Effector memory CD8-positive, alpha-beta T cell (primary cell): Measurements from ENCODE around the gene GPHB5.
"Not testable (repeated sequence)": the region's sequence is repeated elsewhere in the genome, so short reads cannot be mapped to it uniquely, and the experiment has no call there.

Source experiments
- ATAC-seq: fragments of 150-1000 bp; cut with Tn5 transposase; replicated peaks from 2 replicates; pipeline ENCODE4 v1.10.0; 2021; ENCODE audit warnings: mild to moderate bottlenecking, moderate library complexity
- DNase-seq, 3 experiments: peaks; one replicate each; pipeline ENCODE4 v3.0.0; 2021
- H3K27ac Mint-ChIP-seq, 2 donors: one replicate each; pipeline ENCODE4 v1.8.0; 2022; ENCODE audit warnings: mild to moderate bottlenecking in 2 of 2, mixed read lengths in 2 of 2, moderate library complexity in 2 of 2
- H3K27me3 Mint-ChIP-seq, 2 donors: one replicate each; pipeline ENCODE4 v1.8.0; 2022; ENCODE audit warnings: mixed read lengths in 2 of 2
- H3K36me3 Mint-ChIP-seq: one replicate; pipeline ENCODE4 v1.8.0; 2022; ENCODE audit warnings: mild to moderate bottlenecking, moderate library complexity, mixed read lengths; ENCODE audit not compliant: insufficient read depth
- H3K4me1 Mint-ChIP-seq, 2 donors: one replicate each; pipeline ENCODE4 v1.8.0; 2022; ENCODE audit warnings: low read depth in 2 of 2, mixed read lengths in 2 of 2
- H3K4me3 Mint-ChIP-seq, 2 donors: one replicate each; pipeline ENCODE4 v1.8.0; 2022; ENCODE audit warnings: mild to moderate bottlenecking in 2 of 2, mixed read lengths in 2 of 2, moderate library complexity in 2 of 2
- H3K9me3 Mint-ChIP-seq, 2 donors: one replicate each; pipeline ENCODE4 v1.8.0; 2022; ENCODE audit warnings: mixed read lengths in 2 of 2

The GPHB5 gene

DNA sequence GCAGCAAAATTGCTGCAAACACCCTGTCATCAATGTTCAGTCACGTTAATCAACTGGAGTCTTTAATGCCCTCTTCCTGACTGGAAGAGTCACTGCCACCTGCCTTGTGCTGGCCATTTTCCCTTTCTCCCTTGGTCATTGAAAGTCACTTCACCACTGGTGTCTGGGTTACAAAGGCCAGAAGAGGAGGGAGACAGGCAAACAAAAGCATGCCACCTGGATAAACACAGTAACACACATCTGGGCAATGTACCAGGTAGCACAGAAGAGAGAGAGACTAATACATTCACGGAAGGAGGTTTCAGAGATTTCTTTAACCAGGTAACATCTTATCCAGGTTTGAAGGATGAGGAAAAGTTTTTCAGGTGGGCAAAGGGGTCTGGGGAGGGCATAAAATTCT lies 32.7 kb downstream of the GPHB5 start:
- Mint-ChIP-seq H3K36me3 (no peaks in the 10 kb centered on the region), H3K4me3 (no peak overlapping the region), H3K4me1 (no peaks in the 10 kb centered on the region), H3K27me3 (peaks cover 0 to 5% of the 10 kb centered on the region in 2 donors), H3K27ac (no peak overlapping the region), H3K9me3 (no peaks in the 10 kb centered on the region)
- no peak for ATAC-seq
- DNase-seq: no peak

DNA sequence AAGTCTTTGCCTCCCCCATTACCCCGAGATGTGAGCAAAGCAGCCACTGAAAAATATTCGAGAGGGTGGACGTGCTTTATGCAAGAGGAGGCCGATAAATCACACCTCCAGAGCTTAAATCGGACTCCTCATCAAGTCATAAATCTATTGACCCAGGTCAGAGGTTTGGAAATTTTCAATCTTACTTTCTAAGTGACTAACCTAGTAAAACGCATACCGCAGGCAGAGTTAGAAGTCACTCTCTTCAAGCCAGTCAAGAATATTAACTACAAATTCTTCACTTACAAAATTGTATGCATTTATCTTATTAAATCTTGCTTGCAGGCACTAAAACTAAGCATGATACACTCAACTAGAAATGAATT lies 34.9 kb downstream of the GPHB5 start:
- no peak overlapping the region for H3K4me3 Mint-ChIP-seq
- H3K4me1 Mint-ChIP-seq: no peaks in the 10 kb centered on the region

DNA sequence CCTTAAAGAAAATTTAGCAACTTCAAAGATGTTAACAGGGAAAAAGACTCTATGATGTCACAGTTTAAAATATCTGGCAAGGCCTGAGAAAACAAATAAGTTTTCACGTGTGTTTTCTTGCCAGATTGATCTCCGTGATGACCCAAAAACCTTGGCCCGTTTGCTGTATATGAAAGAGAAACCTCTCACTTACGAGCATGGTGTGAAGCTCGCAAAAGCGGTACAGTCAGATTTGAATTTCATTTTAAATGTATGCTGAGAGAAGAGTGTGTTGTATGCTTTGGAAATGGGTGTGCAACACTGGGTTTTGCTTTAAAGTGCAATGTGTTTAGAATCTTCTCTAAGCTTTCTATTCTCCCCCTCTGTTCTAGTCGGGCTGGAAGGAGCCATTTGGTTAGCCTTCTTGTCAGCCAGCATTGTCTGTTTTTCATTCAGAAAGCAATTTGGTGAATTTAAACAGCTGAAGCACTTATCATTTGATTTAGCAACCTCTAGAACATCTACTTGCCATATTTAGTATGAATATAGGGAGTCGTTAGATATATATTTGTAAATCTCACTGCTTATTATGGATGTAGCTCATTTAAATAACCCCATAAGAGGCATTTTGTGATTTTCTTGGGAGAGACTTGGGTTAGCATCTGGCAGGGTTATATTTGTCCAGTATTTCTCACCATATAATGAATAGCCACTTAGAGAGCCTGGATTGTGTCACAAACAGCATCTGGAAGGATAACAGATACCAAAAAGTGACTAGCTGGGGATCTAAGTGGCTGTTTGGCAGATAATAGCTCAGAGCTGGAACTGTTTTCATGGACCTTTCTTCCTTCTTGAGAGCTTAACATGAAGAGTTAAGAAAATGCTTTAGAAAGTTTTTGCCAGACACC lies 35.5 kb downstream of the GPHB5 start:
- Mint-ChIP-seq H3K4me1 (no peaks in the 10 kb centered on the region), H3K4me3 (no peak overlapping the region), H3K27ac (no peak overlapping the region), H3K27me3 (no peaks in the 10 kb centered on the region), H3K36me3 (no peaks in the 10 kb centered on the region), H3K9me3 (no peaks in the 10 kb centered on the region)
- ATAC-seq (peak; percentile 42), DNase-seq (no peak)

More for the DNA sequence above, 34.9 kb downstream of the GPHB5 start:
- no peak overlapping the region for H3K27ac Mint-ChIP-seq
- no peaks in the 10 kb centered on the region for H3K27me3 Mint-ChIP-seq
- no peaks in the 10 kb centered on the region for H3K9me3 Mint-ChIP-seq
- no peak for ATAC-seq
- no peaks in the 10 kb centered on the region for H3K36me3 Mint-ChIP-seq
- DNase-seq: no peak

DNA sequence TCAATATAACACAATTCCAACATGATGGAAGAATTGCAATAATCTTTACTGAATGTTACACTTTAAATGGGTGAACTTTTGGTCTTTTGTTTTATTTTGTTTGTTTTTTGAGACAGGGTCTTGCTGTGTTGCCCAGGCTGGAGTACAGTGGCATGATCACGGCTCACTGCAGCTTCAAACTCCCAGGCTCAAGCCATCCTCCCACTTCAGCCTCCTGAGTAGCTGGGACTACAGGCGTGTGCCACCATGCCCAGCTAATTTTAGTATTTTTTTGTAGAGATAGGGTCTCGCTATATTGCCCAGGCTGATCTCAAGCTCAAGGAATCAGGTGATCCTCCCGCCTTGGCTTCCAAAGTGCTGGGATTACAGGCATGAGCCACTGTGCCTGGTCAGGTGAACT lies 38.8 kb downstream of the GPHB5 start:
- not testable (repeated sequence) for H3K36me3 Mint-ChIP-seq

DNA sequence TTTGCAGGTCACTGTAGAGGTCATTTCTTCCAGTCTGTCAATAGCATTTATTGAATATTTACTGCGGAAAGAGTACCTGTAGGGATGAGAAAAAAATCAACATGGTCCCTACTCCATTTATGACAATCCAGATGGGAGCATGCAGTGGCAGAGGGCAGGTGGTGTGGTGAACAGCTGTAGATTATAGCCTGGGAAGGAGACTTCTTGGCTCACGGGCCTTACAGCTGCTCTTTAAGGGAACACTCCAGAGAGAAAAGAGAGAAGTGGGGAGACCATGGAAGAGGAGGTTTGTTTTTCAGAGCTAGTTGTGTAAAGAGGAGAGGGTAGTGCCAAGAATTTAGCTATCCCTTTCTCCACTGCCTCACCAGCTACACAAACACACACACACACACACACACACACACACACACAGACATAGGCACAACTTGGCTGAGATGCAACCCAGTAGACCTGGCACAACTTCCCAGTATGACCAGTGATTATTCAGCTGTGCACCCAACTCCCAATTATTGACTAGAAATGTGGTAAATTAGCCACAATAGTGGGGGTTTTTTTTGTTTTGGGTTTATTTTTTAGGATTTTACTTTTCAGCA lies 41.0 kb downstream of the GPHB5 start:
- DNase-seq (no peak), ATAC-seq (no peak)
- Mint-ChIP-seq H3K36me3 (no peaks in the 10 kb centered on the region), H3K9me3 (no peaks in the 10 kb centered on the region), H3K4me3 (no peak overlapping the region), H3K27me3 (peaks cover 0 to 11% of the 10 kb centered on the region in 2 donors), H3K4me1 (no peaks in the 10 kb centered on the region), H3K27ac (no peak overlapping the region)

More for the DNA sequence above, 38.8 kb downstream of the GPHB5 start:
- ATAC-seq, H3K9me3 Mint-ChIP-seq, H3K27ac Mint-ChIP-seq, H3K27me3 Mint-ChIP-seq, H3K4me3 Mint-ChIP-seq, H3K4me1 Mint-ChIP-seq, DNase-seq: not testable (repeated sequence)

DNA sequence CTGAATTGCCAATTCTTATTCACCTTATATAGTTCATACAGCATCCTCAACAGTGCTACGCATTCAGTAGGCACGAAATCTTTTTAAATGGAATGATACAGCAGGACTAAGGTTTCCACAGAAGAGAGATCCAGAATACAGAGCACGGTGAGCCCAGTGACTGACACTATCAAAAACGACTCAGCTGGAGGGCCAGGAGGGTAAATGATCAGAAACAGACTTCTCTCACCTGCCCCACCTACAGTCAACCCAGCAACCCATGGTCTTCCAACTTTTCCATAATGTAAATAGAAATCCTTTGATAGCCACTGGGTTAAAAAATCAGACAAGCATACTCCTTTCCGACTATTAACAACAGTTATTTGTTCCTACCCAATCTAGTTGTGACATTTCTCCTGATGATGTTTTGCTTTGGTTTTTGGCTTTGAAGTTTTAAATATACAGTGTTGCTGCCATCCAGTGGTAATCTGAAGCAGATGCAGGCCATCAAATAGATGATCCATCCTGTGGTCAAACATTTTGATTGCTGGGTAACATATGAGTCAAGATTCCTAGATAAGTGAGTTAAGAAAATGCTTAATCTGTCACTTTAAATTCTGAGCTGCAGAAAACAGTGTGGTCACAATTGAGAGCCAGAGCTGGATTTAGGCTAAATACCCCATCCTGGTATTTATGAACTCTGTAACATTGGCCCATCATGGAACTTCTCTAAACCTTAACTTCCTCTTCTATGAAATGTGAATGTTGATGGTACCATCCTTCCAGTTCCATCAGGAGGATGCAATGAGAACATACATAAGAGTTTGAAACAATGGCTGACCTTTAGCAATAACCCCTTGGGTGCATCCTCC lies 42.0 kb downstream of the GPHB5 start:
- no peak for ATAC-seq
- Mint-ChIP-seq H3K36me3 (no peaks in the 10 kb centered on the region), H3K27me3 (peaks cover 0 to 18% of the 10 kb centered on the region in 2 donors), H3K4me3 (no peak overlapping the region), H3K27ac (no peak overlapping the region), H3K9me3 (no peaks in the 10 kb centered on the region), H3K4me1 (no peaks in the 10 kb centered on the region)
- DNase-seq: no peak

DNA sequence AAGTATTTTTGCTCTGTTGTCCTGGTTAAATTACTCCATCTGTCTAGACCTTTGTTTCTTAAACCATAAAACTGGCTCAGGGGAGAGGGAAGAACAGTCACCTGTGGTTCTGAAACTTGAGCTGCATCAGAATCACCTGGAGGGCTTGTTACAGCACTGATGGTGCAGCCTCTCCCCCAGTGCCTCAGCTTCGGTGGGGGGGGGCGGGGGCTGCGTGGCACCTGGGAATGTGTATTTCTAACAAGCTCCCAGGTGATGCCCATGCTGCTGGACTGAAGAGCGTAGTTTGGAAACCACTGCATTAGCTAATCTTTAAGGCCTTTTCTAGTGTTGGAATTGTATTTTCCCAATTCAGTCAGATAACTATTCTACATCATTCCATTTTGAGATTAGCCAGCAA lies 42.7 kb downstream of the GPHB5 start:
- no peaks in the 10 kb centered on the region for H3K36me3 Mint-ChIP-seq
- ATAC-seq (no peak), DNase-seq (no peak)
- H3K27me3 Mint-ChIP-seq: peaks cover 0 to 20% of the 10 kb centered on the region in 2 donors
- H3K9me3 Mint-ChIP-seq: no peaks in the 10 kb centered on the region
- no peak overlapping the region for H3K4me3 Mint-ChIP-seq
- no peak overlapping the region for H3K27ac Mint-ChIP-seq
- no peaks in the 10 kb centered on the region for H3K4me1 Mint-ChIP-seq

DNA sequence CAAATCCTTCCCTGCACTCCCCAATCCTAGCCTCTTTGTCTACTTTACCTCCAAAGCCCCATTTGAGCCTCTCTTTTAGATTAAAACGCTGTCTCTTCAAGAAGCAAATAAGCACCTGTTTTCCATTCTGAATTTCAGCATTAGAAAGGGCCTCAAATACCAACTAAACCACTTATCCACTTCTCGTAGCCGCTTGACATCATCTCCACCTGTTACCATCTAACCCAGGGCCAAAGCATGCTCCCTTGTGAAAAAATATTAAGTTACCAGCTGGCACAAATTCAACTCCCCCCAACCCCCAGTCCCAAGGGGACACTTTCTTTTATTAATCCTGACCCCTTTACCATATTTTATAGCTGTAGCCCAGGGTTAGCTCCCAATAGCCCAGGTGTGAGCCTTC lies 43.1 kb downstream of the GPHB5 start:
- no peak overlapping the region for H3K27ac Mint-ChIP-seq
- H3K36me3 Mint-ChIP-seq: no peaks in the 10 kb centered on the region
- ATAC-seq (no peak), DNase-seq (no peak)
- no peak overlapping the region for H3K4me3 Mint-ChIP-seq
- H3K27me3 Mint-ChIP-seq: peaks cover 2 to 22% of the 10 kb centered on the region in 2 donors
- no peaks in the 10 kb centered on the region for H3K4me1 Mint-ChIP-seq
- H3K9me3 Mint-ChIP-seq: no peaks in the 10 kb centered on the region

DNA sequence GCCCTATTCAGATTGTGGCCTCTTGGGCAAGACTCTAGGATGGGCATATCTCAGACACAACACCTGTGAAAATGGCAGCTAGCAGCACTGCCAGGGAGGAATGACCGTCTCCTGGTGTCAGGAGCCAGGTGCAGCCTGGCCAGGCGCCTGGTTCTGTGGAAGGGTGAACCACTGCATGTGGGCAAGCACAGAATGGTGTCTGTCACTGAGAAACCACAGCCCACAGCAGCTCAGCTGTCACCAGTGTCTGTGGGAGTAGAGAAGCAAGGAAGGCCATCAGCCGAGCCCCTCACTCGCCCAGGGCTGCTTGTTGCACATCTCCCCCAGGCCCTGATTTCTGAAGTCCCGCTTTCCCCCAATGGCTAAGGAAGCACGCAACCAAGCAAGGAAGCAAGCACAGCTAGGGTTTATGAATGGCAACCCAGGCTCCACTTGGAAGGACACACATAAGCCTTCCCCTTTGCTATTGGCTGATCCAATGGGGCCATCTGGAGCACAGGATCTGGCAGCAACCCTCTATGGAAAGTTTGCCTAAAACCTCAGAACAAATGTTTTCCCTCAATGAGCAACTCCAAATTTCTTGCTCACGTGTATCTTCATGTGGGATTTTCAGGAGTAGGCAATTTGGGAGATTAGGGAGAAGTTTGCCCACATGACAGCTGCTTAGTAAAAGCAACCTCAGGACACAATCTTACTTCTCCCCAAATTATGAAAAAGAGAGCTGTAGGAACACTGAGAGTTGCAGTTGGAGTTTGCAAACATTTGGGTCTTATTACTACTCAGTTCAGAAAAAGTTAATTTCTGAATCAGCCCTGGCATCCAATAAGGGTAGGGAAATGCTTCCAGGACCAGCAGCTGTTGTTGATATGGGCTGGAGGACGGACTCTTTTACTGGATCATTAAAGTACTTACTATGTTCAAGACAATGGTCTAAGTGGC lies 44.7 kb downstream of the GPHB5 start:
- no peaks in the 10 kb centered on the region for H3K4me1 Mint-ChIP-seq
- H3K4me3 Mint-ChIP-seq: no peak overlapping the region
- H3K27ac Mint-ChIP-seq: no peak overlapping the region
- no peak for ATAC-seq
- peaks cover 12 to 26% of the 10 kb centered on the region in 2 donors for H3K27me3 Mint-ChIP-seq
- DNase-seq: no peak
- no peaks in the 10 kb centered on the region for H3K9me3 Mint-ChIP-seq
- no peaks in the 10 kb centered on the region for H3K36me3 Mint-ChIP-seq

DNA sequence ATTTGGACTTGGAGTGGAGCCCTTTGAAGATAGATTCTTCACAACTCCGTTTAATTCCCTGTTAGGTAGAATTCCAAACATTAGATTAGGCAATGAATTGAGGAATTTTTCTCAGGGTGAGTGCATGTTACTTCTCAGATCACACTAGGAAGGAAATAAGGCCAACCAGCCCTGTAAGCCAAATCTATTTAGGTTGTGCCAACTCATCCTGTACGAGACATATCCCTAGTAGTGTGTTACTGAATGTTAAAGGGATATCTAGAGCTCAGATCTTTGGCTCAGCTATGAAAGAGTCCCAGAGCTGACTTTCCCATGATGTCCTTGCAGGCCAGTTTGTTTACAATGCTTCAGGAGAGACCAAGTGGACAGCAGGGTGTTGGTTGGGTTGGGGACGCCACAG lies 45.6 kb downstream of the GPHB5 start:
- Mint-ChIP-seq H3K27me3 (peaks cover 21 to 26% of the 10 kb centered on the region in 2 donors), H3K4me1 (no peaks in the 10 kb centered on the region), H3K4me3 (no peak overlapping the region), H3K27ac (no peak overlapping the region), H3K9me3 (no peaks in the 10 kb centered on the region), H3K36me3 (no peaks in the 10 kb centered on the region)
- DNase-seq (no peak), ATAC-seq (no peak)

DNA sequence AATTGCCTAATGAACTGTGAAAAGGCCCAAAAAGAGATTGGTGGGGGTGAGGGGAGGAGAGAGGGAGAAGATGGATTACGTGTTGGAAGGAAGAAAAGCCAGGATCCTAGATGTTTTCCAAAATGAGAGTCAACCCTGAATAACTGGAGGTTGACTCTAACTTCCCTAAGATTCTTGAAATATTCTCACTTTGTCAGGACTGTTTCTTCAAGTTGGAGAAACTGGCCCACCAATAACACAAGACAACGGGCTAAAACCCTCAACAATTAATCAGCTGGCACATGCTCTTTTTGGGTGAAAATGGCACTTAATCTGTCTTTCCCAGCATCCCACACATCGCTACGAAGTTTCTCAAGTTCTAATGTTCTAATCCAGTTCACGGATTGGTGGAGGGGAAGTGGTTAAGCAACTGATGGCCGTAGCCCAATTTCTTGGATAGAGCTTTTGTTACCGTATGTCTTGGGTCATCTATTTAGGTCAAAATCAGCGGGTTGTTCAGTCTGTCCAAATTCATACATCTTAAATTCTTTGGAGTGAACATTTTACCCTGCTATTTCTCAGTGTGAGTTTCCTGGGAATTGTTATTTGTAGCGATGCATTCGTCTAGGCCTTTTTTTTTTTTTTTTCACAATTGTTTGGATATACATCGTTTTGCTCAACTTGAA lies 49.0 kb downstream of the GPHB5 start:
- DNase-seq: no peak
- Mint-ChIP-seq H3K9me3 (no peaks in the 10 kb centered on the region), H3K27ac (no peak overlapping the region), H3K36me3 (no peaks in the 10 kb centered on the region), H3K4me3 (no peak overlapping the region), H3K27me3 (peaks cover 41 to 52% of the 10 kb centered on the region in 2 donors), H3K4me1 (no peaks in the 10 kb centered on the region)
- no peak for ATAC-seq

DNA sequence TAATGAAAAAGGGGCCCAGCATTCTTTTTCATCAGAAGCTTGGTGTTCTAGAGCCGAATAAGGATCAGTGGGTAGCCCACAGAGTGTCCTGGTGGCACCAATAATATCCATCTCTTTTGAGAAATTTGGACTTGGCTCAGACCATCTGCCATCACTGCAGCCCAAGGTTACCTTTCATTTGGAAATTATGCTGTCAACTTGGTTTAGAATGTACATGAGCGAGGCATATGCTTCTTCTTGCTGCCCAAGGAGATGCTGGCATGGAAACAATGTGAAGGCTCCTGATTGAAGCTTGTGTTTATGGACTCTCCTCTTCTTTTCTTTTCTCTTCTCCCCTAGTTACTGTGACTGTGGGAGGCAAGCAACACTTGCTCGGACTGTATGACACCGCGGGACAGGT lies 50.0 kb downstream of the GPHB5 start:
- no peaks in the 10 kb centered on the region for H3K9me3 Mint-ChIP-seq
- no peaks in the 10 kb centered on the region for H3K36me3 Mint-ChIP-seq
- no peak overlapping the region for H3K4me3 Mint-ChIP-seq
- H3K27me3 Mint-ChIP-seq: peaks cover 46 to 60% of the 10 kb centered on the region in 2 donors
- ATAC-seq (no peak), DNase-seq (no peak)
- H3K27ac Mint-ChIP-seq: no peak overlapping the region
- no peaks in the 10 kb centered on the region for H3K4me1 Mint-ChIP-seq
